Ascending aorta (tissue), 2 donors: ENCODE data around the gene MAPK12. TPM values are rescaled to one million over a fixed set of nuclear protein-coding genes. Genes with fewer than 3 reads are reported as not detected.

Experiments
- DNase-seq, 2 donors: peaks; one replicate each; pipeline ENCODE4 v3.0.0-alpha.2; 2019; ENCODE audit warnings: low spot score in 2 of 2
- H3K27ac ChIP-seq, 2 donors: fragments of 200-600 bp; sonication (generic); one replicate each; pipeline ENCODE4 v1.5.1; 2016 to 2017; ENCODE audit warnings: mild to moderate bottlenecking in 1 of 2
- H3K27me3 ChIP-seq: fragments of 200-600 bp; sonication (generic); one replicate; pipeline ENCODE4 v1.5.1; 2017
- H3K36me3 ChIP-seq, 2 donors: fragments of 200-600 bp; sonication (generic); one replicate each; pipeline ENCODE4 v1.5.1; 2016
- H3K4me1 ChIP-seq, 2 donors: fragments of 200-600 bp; sonication (generic); one replicate each; pipeline ENCODE4 v1.5.1; 2016 to 2017; ENCODE audit warnings: mild to moderate bottlenecking in 1 of 2
- H3K4me3 ChIP-seq, 2 donors: fragments of 200-600 bp; sonication (generic); one replicate each; pipeline ENCODE4 v1.5.1; 2016 to 2017; ENCODE audit warnings: mild to moderate bottlenecking in 1 of 2
- H3K9me3 ChIP-seq, 2 donors: fragments of 200-600 bp; sonication (generic); one replicate each; pipeline ENCODE4 v1.5.1; 2016
- intact Hi-C: fragments of 100-400 bp; cut with DNase I; formaldehyde crosslinking; loops from one replicate; pipeline ENCODE4 v1.15.1; 2023
- total RNA-seq: library from RNA; depleted of rRNA; stranded (reverse); fragments of >200 nt; gene quantifications from one replicate; pipeline ENCODE4 v1.1.0, GENCODE V29; 2016
- TF ChIP-seq, protein P1 (sequence below), 3 experiments: fragments of 200-600 bp in 2 of 3; fragments of 450-650 bp in 1 of 3; sonication (generic) in 2 of 3; IDR thresholded peaks; one replicate each; pipeline ENCODE4 v1.5.1; 2016 to 2019; ENCODE audit warnings: antibody characterized with exemption in 3 of 3, mild to moderate bottlenecking in 1 of 3, moderate library complexity in 1 of 3

Gene MAPK12
- total RNA-seq, 1 donor from 2014 or later, result 29.4 TPM

DNA sequence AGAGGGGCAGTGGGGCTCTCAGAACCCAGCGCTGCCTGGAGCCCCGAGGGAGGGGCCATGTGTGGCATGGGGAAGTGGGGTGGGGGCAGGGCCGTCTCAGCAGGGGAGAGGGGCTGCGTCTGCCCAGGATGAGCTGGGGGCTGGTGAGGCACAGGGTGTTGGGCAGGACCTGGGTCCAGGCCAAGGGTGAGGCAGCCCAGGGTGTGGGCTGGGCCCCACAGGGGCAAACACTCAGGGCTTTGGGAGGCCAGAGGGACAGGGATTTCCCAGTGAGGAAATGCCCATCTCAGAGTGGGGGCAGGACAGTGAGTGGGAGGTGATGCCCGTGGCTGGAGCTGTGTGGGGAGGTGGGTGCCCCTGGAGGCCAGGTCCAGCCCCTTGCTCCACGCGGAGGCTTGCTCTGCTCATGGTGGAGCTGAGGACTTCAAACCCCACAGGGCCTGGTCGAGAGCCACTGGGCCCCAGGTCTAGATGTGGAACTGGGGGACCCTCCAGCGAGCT is 40.6 kb upstream of the MAPK12 start:
- H3K4me3 ChIP-seq, result peak overlapping the region in 1 of 2 donors; percentile 5
- H3K36me3 ChIP-seq, result no peaks in the 10 kb centered on the region
- peak overlapping the region; percentile 86 to 96 for H3K27ac ChIP-seq

GRCh38 chr22:50301581-50301991 is 40.1 kb upstream of the MAPK12 start:
- H3K4me1 ChIP-seq, result peaks cover 59 to 80% of the 10 kb centered on the region in 2 donors
- no peaks in the 10 kb centered on the region for H3K9me3 ChIP-seq
- intact Hi-C loops, result loop anchor here (10.0 kb wide), 1 partner anchor 367 kb away; no protein-coding TSS in a partner anchor
- DNase-seq, result no peak
- no peaks in the 10 kb centered on the region for H3K27me3 ChIP-seq
- peak overlapping the region in 1 of 2 donors; percentile 5 for H3K4me3 ChIP-seq
- H3K27ac ChIP-seq, result peak overlapping the region; percentile 86 to 96
- TF ChIP-seq, protein P1, sequence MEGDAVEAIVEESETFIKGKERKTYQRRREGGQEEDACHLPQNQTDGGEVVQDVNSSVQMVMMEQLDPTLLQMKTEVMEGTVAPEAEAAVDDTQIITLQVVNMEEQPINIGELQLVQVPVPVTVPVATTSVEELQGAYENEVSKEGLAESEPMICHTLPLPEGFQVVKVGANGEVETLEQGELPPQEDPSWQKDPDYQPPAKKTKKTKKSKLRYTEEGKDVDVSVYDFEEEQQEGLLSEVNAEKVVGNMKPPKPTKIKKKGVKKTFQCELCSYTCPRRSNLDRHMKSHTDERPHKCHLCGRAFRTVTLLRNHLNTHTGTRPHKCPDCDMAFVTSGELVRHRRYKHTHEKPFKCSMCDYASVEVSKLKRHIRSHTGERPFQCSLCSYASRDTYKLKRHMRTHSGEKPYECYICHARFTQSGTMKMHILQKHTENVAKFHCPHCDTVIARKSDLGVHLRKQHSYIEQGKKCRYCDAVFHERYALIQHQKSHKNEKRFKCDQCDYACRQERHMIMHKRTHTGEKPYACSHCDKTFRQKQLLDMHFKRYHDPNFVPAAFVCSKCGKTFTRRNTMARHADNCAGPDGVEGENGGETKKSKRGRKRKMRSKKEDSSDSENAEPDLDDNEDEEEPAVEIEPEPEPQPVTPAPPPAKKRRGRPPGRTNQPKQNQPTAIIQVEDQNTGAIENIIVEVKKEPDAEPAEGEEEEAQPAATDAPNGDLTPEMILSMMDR (IDR thresholded peaks at IDR 0.05), result no peak
- H3K36me3 ChIP-seq, result no peaks in the 10 kb centered on the region

More for the DNA sequence above, 40.6 kb upstream of the MAPK12 start:
- Histone ChIP-seq H3K9me3 (no peaks in the 10 kb centered on the region), H3K4me1 (peaks cover 59 to 75% of the 10 kb centered on the region in 2 donors), H3K27me3 (no peaks in the 10 kb centered on the region)
- intact Hi-C loops, result loop anchor here (10.0 kb wide), 1 partner anchor 367 kb away; no protein-coding TSS in a partner anchor
- DNase-seq, result no peak
- TF ChIP-seq, protein P1 (IDR thresholded peaks at IDR 0.05), result no peak

GRCh38 chr22:50300620-50301257 is 39.3 kb upstream of the MAPK12 start:
- DNase-seq, result no peak
- H3K9me3 ChIP-seq, result no peaks in the 10 kb centered on the region
- no peaks in the 10 kb centered on the region for H3K36me3 ChIP-seq
- peaks cover 59 to 80% of the 10 kb centered on the region in 2 donors for H3K4me1 ChIP-seq
- TF ChIP-seq, protein P1 (IDR thresholded peaks at IDR 0.05), result no peak
- H3K27ac ChIP-seq, result peak overlapping the region; percentile 58 to 86
- no peaks in the 10 kb centered on the region for H3K27me3 ChIP-seq
- H3K4me3 ChIP-seq, result peak overlapping the region; percentile 34 to 43
- intact Hi-C loops, result loop anchor here (10.0 kb wide), 1 partner anchor 366 kb away; no protein-coding TSS in a partner anchor

- H3K4me3 ChIP-seq, result peak overlapping the region; percentile 34 to 43
- H3K9me3 ChIP-seq, result no peaks in the 10 kb centered on the region
- intact Hi-C loops, result loop anchor here (10.0 kb wide), 1 partner anchor 365 kb away; no protein-coding TSS in a partner anchor
- no peaks in the 10 kb centered on the region for H3K36me3 ChIP-seq
- TF ChIP-seq, protein P1 (IDR thresholded peaks at IDR 0.05), result no peak
- no peak for DNase-seq
- H3K4me1 ChIP-seq, result peaks cover 53 to 73% of the 10 kb centered on the region in 2 donors
- peak overlapping the region; percentile 58 to 86 for H3K27ac ChIP-seq
- H3K27me3 ChIP-seq, result no peaks in the 10 kb centered on the region
These were observed 38.5 kb upstream of the MAPK12 start for GRCh38 chr22:50299785-50300619.

DNA sequence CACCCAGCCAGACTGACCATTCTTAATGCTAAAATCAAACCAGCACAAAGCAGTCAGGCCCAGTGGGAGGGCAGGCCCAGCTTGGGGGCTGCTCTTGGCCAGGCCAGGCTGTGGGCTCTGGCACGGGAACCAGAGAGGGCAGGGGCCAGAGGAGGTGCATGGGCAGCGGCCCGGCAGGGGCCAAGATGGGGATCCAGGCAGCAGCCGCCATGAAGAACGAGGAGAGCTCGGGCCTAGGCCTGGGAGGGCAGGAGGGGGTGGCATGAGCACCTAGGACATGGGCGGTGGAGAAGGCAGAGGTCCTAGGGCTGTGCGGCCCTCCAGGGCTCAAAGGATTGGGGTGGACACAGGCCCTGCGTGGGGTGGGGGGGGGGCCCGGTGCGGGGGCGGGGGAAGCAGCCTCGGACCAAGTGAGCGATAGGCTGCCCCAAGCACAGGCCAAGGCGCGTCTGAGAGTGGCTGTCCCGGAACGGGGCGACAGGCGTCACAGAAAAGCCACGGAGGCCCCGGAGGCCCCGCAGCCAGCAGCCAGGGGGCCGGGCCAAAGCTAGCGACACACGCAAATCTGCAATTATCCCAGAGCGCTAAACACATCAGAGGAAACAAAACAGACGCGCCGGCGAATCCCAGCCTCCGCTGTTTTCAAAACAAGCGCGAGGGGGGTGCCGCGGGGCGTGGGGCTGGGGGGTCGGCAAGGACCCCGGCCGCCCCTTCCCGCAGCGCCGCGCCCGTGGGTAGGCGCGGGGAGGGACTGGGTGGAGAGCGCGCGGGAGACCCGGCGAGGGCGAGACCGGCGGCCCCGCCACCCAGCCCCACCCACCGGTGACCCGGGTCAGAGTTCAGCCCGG is 37.7 kb upstream of the MAPK12 start:
- intact Hi-C loops, result no loop called here
- Histone ChIP-seq H3K9me3 (no peaks in the 10 kb centered on the region), H3K4me3 (peak overlapping the region; percentile 34 to 43), H3K36me3 (no peaks in the 10 kb centered on the region), H3K27me3 (no peaks in the 10 kb centered on the region), H3K4me1 (peaks cover 44 to 73% of the 10 kb centered on the region in 2 donors), H3K27ac (peak overlapping the region; percentile 58 to 86)
- TF ChIP-seq, protein P1 (IDR thresholded peaks at IDR 0.05), result no peak
- no peak for DNase-seq
